ENCODE measurements around the gene BATF3.
"Not testable (repeated sequence)": the region's sequence is repeated elsewhere in the genome, so short reads cannot be mapped to it uniquely, and the experiment has no call there.

BATF3 gene

GRCh38 chr1:212666116-212666775 lies 33.4 kb downstream of the BATF3 start:
- peaks cover 23% of the 10 kb centered on the region for H3K4me1 Mint-ChIP-seq (ENCODE audit: low read depth)
- H3K27me3 Mint-ChIP-seq (ENCODE audit: low read depth): peaks cover 25% of the 10 kb centered on the region
- no peaks in the 10 kb centered on the region for H3K9me3 Mint-ChIP-seq
- peak overlapping the region; percentile 86 for H3K4me3 Mint-ChIP-seq
- H3K36me3 Mint-ChIP-seq (ENCODE audit: low read depth): no peaks in the 10 kb centered on the region
- no peak overlapping the region for H3K27ac Mint-ChIP-seq

- H3K27me3 Mint-ChIP-seq (ENCODE audit: low read depth): peaks cover 32% of the 10 kb centered on the region
- H3K4me3 Mint-ChIP-seq: peak overlapping the region; percentile 86
- peaks cover 18% of the 10 kb centered on the region for H3K4me1 Mint-ChIP-seq (ENCODE audit: low read depth)
- no peaks in the 10 kb centered on the region for H3K36me3 Mint-ChIP-seq (ENCODE audit: low read depth)
- H3K27ac Mint-ChIP-seq: no peak overlapping the region
- H3K9me3 Mint-ChIP-seq: no peaks in the 10 kb centered on the region
Observed at GRCh38 chr1:212665241-212666115, 34.2 kb downstream of the BATF3 start.

GRCh38 chr1:212664409-212665199 lies 35.0 kb downstream of the BATF3 start:
- Mint-ChIP-seq H3K4me1 (ENCODE audit: low read depth) (peaks cover 14% of the 10 kb centered on the region), H3K4me3 (peak overlapping the region; percentile 41)

DNA sequence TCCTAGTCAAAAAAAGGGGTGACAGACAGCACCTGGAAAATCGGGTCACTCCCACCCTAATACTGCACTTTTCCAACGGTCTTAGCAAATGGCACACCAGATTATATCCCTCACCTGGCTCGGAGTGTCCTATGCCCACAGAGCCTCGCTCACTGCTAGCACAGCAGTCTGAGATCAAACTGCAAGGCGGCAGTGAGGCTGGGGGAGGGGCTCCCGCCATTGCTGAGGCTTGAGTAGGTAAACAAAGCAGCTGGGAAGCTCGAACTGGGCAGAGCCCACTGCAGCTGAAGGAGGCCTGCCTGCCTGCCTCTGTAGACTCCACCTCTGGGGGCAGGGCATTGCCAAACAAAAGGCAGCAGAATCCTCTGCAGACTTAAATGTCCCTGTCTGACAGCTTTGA lies 41.4 kb downstream of the BATF3 start:
- peaks cover 63% of the 10 kb centered on the region for H3K27me3 Mint-ChIP-seq (ENCODE audit: low read depth)
- not testable (repeated sequence) for H3K27ac Mint-ChIP-seq; H3K36me3 Mint-ChIP-seq (ENCODE audit: low read depth); H3K4me3 Mint-ChIP-seq; H3K9me3 Mint-ChIP-seq; H3K4me1 Mint-ChIP-seq (ENCODE audit: low read depth)

More at GRCh38 chr1:212664409-212665199, 35.0 kb downstream of the BATF3 start:
- Mint-ChIP-seq H3K27ac (no peak overlapping the region), H3K9me3 (no peaks in the 10 kb centered on the region), H3K27me3 (ENCODE audit: low read depth) (peaks cover 35% of the 10 kb centered on the region), H3K36me3 (ENCODE audit: low read depth) (no peaks in the 10 kb centered on the region)

DNA sequence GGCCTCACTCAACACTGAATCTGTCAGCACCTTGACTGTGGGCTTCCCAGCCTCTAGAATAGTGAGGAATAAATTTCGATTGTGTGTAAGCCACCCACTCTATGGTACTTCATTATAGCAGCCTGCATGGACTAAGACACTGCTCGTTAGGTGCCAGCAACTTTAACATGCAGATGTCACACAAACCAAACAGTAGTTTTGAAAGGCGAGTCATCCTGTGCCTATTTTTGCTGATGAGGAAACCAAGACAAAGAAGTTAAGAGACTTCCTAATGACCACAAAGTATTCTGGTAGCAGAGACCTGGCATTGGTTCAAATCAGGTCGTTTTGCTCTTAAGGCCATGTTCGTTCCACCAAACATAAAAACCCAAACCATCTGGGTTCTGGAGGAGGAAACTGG lies 42.9 kb downstream of the BATF3 start:
- H3K27ac Mint-ChIP-seq: no peak overlapping the region
- H3K9me3 Mint-ChIP-seq: no peaks in the 10 kb centered on the region
- H3K4me1 Mint-ChIP-seq (ENCODE audit: low read depth): no peaks in the 10 kb centered on the region
- no peak overlapping the region for H3K4me3 Mint-ChIP-seq
- H3K36me3 Mint-ChIP-seq (ENCODE audit: low read depth): no peaks in the 10 kb centered on the region
- peaks cover 48% of the 10 kb centered on the region for H3K27me3 Mint-ChIP-seq (ENCODE audit: low read depth)

DNA sequence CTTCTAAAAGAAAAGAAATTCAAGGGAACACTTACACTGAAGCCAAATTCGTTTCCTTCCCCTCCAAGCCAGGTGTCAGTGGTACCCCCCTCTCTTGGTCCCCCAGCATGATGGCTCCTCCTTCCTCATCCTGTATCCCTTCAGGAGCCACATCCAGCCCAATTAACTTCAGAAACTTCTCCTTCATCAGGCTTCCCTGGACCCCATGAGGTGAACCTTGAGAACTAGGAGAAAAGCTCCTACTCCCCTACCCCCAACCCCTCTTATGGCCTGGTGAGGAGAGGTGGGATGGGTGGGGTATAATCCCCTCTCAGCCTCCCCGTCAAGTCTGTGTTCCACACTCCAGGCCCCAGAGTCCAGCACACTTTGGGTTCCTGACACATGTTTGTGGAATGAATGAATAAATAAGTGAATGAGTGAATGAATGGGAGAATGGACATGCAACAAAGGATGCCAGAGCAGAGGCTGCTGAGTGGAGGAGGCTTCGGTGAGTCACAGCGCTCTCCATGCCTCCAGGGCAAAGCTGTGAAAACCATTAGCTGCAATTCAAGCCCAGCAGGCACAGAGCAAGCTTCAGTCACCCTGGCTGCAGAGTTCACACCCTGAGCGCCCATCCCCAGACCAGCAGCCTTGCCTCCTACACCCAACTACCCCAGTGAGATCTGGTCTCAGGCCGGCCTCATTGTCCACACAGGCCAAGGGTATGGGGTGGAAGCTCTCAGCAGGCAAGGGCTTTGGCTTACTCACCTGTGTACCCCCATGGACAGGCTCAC lies 43.8 kb downstream of the BATF3 start:
- H3K4me1 Mint-ChIP-seq (ENCODE audit: low read depth): no peaks in the 10 kb centered on the region
- H3K27me3 Mint-ChIP-seq (ENCODE audit: low read depth): peaks cover 41% of the 10 kb centered on the region
- no peak overlapping the region for H3K4me3 Mint-ChIP-seq
- no peak overlapping the region for H3K27ac Mint-ChIP-seq
- no peaks in the 10 kb centered on the region for H3K9me3 Mint-ChIP-seq
- H3K36me3 Mint-ChIP-seq (ENCODE audit: low read depth): no peaks in the 10 kb centered on the region

GRCh38 chr1:212652609-212653008 lies 47.0 kb downstream of the BATF3 start:
- Mint-ChIP-seq H3K27ac (no peak overlapping the region), H3K27me3 (ENCODE audit: low read depth) (peaks cover 22% of the 10 kb centered on the region), H3K4me1 (ENCODE audit: low read depth) (no peaks in the 10 kb centered on the region), H3K4me3 (no peak overlapping the region), H3K9me3 (no peaks in the 10 kb centered on the region), H3K36me3 (ENCODE audit: low read depth) (no peaks in the 10 kb centered on the region)

GRCh38 chr1:212651977-212652376 lies 47.7 kb downstream of the BATF3 start:
- H3K27me3 Mint-ChIP-seq (ENCODE audit: low read depth): peaks cover 16% of the 10 kb centered on the region
- no peaks in the 10 kb centered on the region for H3K9me3 Mint-ChIP-seq
- no peak overlapping the region for H3K27ac Mint-ChIP-seq
- no peaks in the 10 kb centered on the region for H3K36me3 Mint-ChIP-seq (ENCODE audit: low read depth)
- H3K4me3 Mint-ChIP-seq: no peak overlapping the region
- H3K4me1 Mint-ChIP-seq (ENCODE audit: low read depth): no peaks in the 10 kb centered on the region

DNA sequence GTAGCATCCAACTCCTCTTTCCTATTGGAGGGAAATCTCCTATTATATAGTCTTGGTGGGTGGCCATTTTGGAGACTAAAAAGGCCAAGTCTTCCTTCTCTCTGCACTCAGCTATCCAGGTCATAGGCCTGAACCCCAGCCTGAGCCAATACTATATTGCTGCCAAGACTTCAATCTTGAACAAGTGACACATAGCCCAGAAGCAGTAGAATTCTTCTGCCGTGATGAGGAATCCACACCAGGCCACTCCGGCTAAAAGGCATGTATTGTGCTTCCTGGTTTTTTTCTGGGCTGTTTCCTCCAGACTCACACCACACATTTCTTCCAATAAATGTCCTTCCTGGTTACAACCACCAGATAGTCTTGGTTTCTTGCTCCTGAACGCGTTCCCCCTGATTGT lies 48.1 kb downstream of the BATF3 start:
- H3K27me3 Mint-ChIP-seq (ENCODE audit: low read depth): peaks cover 18% of the 10 kb centered on the region

GRCh38 chr1:212650228-212650627 lies 49.4 kb downstream of the BATF3 start:
- no peaks in the 10 kb centered on the region for H3K4me1 Mint-ChIP-seq (ENCODE audit: low read depth)
- H3K36me3 Mint-ChIP-seq (ENCODE audit: low read depth): no peaks in the 10 kb centered on the region
- no peak overlapping the region for H3K4me3 Mint-ChIP-seq
- H3K27me3 Mint-ChIP-seq (ENCODE audit: low read depth): peaks cover 28% of the 10 kb centered on the region
- H3K27ac Mint-ChIP-seq: no peak overlapping the region
- no peaks in the 10 kb centered on the region for H3K9me3 Mint-ChIP-seq

More for the DNA sequence above, 48.1 kb downstream of the BATF3 start:
- no peaks in the 10 kb centered on the region for H3K36me3 Mint-ChIP-seq (ENCODE audit: low read depth)
- no peaks in the 10 kb centered on the region for H3K4me1 Mint-ChIP-seq (ENCODE audit: low read depth)
- no peak overlapping the region for H3K4me3 Mint-ChIP-seq
- H3K27ac Mint-ChIP-seq: no peak overlapping the region
- H3K9me3 Mint-ChIP-seq: no peaks in the 10 kb centered on the region

GRCh38 chr1:212649020-212649419 lies 50.6 kb downstream of the BATF3 start:
- Mint-ChIP-seq H3K36me3 (ENCODE audit: low read depth) (no peaks in the 10 kb centered on the region), H3K9me3 (no peaks in the 10 kb centered on the region), H3K27me3 (ENCODE audit: low read depth) (peaks cover 20% of the 10 kb centered on the region), H3K27ac (no peak overlapping the region), H3K4me3 (no peak overlapping the region), H3K4me1 (ENCODE audit: low read depth) (no peaks in the 10 kb centered on the region)

GRCh38 chr1:212648431-212648830 lies 51.2 kb downstream of the BATF3 start:
- H3K4me3 Mint-ChIP-seq: no peak overlapping the region
- no peaks in the 10 kb centered on the region for H3K9me3 Mint-ChIP-seq
- H3K27me3 Mint-ChIP-seq (ENCODE audit: low read depth): peaks cover 16% of the 10 kb centered on the region
- H3K4me1 Mint-ChIP-seq (ENCODE audit: low read depth): no peaks in the 10 kb centered on the region
- H3K36me3 Mint-ChIP-seq (ENCODE audit: low read depth): no peaks in the 10 kb centered on the region
- no peak overlapping the region for H3K27ac Mint-ChIP-seq

DNA sequence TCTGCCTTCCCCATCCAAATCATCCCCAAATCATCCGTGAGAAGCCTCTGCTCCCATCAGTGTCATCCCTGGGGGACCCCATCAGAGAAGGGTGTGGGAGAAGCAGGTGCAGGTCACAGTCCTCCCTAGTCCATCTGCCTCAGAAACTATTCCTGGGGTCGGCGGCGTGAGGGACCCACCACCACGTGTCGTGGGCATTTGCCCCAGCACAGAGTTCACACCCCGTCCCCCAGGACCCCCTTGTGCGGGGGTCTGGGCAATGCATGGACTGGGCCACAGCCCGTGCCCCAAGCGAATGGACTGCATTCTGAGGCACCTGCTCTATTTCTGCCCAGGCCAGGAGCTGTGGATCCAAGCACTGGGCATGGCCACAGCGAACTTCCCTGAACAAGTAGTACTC lies 52.6 kb downstream of the BATF3 start:
- H3K4me1 Mint-ChIP-seq (ENCODE audit: low read depth): no peaks in the 10 kb centered on the region
- no peaks in the 10 kb centered on the region for H3K9me3 Mint-ChIP-seq
- H3K36me3 Mint-ChIP-seq (ENCODE audit: low read depth): no peaks in the 10 kb centered on the region
- peaks cover 16% of the 10 kb centered on the region for H3K27me3 Mint-ChIP-seq (ENCODE audit: low read depth)
- H3K4me3 Mint-ChIP-seq: no peak overlapping the region
- H3K27ac Mint-ChIP-seq: no peak overlapping the region

DNA sequence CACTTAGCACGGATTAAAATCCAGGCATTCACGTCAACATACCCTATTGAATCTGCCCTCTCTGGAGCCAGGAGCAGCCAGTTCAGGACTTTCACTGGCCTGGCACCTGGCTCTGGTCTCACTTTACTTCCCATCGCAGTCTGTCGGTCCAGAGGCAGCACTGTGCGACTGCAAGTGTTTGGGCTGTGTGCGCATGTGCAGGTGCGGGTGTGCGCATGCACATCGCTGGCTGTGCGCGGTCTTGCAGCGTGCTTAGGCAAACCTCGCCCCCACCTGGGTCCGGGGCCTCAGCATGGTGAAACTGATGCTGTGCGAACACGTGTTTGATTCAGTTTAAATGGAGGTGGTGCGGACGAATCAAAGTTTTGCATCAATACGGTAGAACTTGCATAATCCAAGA lies 53.1 kb downstream of the BATF3 start:
- Mint-ChIP-seq H3K9me3 (no peaks in the 10 kb centered on the region), H3K27ac (no peak overlapping the region), H3K4me3 (no peak overlapping the region), H3K27me3 (ENCODE audit: low read depth) (peaks cover 16% of the 10 kb centered on the region), H3K4me1 (ENCODE audit: low read depth) (no peaks in the 10 kb centered on the region), H3K36me3 (ENCODE audit: low read depth) (no peaks in the 10 kb centered on the region)

All from T-helper 1 cell treated with Interleukin-12 subunit alpha and Interleukin-12 subunit beta and Interleukin-4 antibody, amounts not matched to agents 30 μg/mL and 1 μg/mL, for 36 hours (primary cell).